ACC112 (cell line): ENCODE measurements around the gene SLC26A11.
"Not testable (repeated sequence)": the region's sequence is repeated elsewhere in the genome, so short reads cannot be mapped to it uniquely, and the experiment has no call there.

Experiments
- H2AFZ ChIP-seq: fragments of 200-600 bp; sonication (generic); one replicate; pipeline ENCODE4 v1.6.0; 2017; ENCODE audit warnings: antibody characterized with exemption, low read length; ENCODE audit not compliant: unreplicated experiment
- H3K27ac ChIP-seq: fragments of 200-600 bp; sonication (generic); 2 replicates; pipeline ENCODE4 v1.5.1; 2014; ENCODE audit warnings: low read depth, mild to moderate bottlenecking, antibody characterized with exemption, low read length, moderate library complexity
- H3K27me3 ChIP-seq: fragments of 200-600 bp; sonication (generic); 2 replicates; pipeline ENCODE4 v1.6.1; 2014; ENCODE audit warnings: mild to moderate bottlenecking, antibody characterized with exemption, low read length, moderate library complexity, mixed read lengths; ENCODE audit not compliant: insufficient read depth
- H3K36me3 ChIP-seq: fragments of 200-600 bp; sonication (generic); 2 replicates; pipeline ENCODE4 v1.6.1; 2016; ENCODE audit warnings: mild to moderate bottlenecking, antibody characterized with exemption, low read length, moderate library complexity, mixed read lengths; ENCODE audit not compliant: insufficient read depth
- H3K4me1 ChIP-seq: fragments of 200-600 bp; sonication (generic); one replicate; pipeline ENCODE4 v1.6.1; 2016; ENCODE audit warnings: low read length, mixed read lengths; ENCODE audit not compliant: insufficient read depth, unreplicated experiment, control insufficient read depth
- H3K4me3 ChIP-seq: fragments of 200-600 bp; sonication (generic); 2 replicates; pipeline ENCODE4 v1.5.1; 2014; ENCODE audit warnings: mild to moderate bottlenecking, low read depth, low read length
- H3K79me2 ChIP-seq: fragments of 200-600 bp; sonication (generic); one replicate; pipeline ENCODE4 v1.6.0; 2016; ENCODE audit warnings: low read length; ENCODE audit not compliant: control insufficient read depth, unreplicated experiment, insufficient read depth

The SLC26A11 gene

DNA sequence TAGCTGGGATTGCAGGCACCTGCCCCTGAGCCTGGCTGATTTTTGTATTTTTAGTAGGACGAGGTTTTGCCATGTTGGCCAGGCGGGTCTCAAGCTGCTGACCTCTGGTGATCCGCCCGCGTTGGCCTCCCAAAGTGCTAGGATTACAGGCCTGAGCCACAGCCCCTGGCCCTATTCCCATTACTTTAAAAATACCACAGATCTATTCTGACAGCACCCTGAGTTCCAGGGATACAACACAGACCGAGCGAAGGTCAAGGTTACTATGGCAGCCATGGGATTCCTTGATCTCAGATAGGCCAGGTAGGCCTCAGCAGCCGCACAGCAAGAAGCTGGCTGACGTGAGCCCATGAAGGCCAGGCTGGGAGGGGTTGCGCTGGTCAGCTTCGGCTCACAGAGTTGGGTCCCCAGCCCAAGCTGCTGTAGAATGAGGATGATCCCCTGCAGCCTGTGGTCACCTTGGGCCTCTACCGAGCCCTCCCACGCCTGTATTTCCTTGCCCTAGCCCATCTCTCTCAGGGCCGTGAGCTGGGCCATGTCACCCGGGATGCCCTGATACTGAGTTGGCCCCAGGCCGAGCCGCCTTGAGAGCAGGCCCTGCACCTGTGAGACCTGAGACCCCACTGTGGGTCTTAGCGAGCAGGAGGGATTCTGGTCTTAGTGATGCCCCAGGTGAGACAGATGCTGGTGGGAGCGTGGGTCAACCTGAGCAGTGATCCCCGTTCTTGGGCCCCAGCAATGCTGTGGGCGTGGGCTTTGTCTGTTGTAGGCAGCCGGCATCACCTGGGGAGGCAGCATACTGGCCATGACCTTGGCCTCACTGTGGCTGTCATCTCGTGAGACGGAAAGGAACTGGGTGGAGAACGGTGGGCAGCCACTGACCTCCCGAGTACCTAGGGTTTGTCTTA, 23.6 kb downstream of the SLC26A11 start:
- H3K4me3 ChIP-seq: no peak overlapping the region
- H3K4me1 ChIP-seq: no peaks in the 10 kb centered on the region
- no peaks in the 10 kb centered on the region for H3K27me3 ChIP-seq
- no peaks in the 10 kb centered on the region for H3K79me2 ChIP-seq
- H2AFZ ChIP-seq: no peak overlapping the region
- H3K27ac ChIP-seq: no peak overlapping the region
- H3K36me3 ChIP-seq: no peaks in the 10 kb centered on the region

DNA sequence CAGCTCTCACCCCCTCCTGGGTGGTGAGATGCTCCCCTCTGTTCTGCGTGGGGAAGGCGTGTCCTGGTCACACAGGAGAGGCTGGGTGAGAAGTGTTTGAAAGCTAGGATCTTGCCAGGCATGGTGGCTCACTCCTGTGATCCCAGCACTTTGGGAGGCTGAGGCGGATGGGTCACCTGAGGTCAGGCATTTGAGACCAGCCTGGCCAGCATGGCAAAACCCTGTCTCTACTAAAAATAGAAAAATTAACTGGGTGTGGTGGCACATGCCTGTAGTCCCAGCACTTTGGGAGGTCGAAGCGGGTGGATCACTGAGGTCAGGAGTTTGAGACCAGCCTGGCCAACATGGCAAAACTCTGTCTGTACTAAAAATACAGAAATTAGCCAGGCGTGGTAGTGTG, 24.2 kb downstream of the SLC26A11 start:
- not testable (repeated sequence) for H3K4me1 ChIP-seq, H3K4me3 ChIP-seq, H3K36me3 ChIP-seq, H3K27me3 ChIP-seq, H3K27ac ChIP-seq, H3K79me2 ChIP-seq, H2AFZ ChIP-seq

DNA sequence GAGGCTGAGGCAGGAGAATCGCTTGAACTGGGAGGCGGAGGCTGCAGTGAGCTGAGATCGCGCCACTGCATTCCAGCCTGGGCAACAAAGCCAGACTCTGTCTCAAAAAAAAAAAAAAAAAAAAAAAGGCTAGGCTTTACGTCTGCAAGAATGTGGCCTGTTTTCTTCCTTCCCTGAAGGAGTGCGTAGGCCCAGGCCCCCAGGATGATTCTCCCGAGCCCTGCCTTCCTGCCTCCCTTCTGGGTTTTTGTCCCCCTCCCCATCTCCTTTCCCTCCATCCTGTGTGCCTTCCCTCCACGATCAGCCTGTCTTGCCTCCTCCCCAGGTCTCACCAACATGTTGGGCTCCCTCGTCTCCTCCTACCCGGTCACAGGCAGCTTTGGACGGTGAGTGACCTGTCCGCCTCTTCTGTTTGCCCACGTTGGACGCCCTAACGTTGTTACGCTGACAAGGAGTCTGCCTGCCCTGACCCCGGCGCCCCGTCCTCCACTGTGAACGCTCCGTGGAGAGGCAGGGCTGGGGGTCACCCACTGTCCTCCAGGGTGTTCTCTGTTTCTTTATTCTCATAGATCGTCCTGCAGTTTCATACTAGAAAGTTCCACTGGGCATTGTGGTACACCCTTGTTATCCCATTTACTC, 24.8 kb downstream of the SLC26A11 start:
- Histone ChIP-seq H3K4me3 (no peak overlapping the region), H3K79me2 (no peaks in the 10 kb centered on the region), H2AFZ (no peak overlapping the region), H3K27ac (no peak overlapping the region), H3K27me3 (no peaks in the 10 kb centered on the region), H3K4me1 (no peaks in the 10 kb centered on the region), H3K36me3 (no peaks in the 10 kb centered on the region)

DNA sequence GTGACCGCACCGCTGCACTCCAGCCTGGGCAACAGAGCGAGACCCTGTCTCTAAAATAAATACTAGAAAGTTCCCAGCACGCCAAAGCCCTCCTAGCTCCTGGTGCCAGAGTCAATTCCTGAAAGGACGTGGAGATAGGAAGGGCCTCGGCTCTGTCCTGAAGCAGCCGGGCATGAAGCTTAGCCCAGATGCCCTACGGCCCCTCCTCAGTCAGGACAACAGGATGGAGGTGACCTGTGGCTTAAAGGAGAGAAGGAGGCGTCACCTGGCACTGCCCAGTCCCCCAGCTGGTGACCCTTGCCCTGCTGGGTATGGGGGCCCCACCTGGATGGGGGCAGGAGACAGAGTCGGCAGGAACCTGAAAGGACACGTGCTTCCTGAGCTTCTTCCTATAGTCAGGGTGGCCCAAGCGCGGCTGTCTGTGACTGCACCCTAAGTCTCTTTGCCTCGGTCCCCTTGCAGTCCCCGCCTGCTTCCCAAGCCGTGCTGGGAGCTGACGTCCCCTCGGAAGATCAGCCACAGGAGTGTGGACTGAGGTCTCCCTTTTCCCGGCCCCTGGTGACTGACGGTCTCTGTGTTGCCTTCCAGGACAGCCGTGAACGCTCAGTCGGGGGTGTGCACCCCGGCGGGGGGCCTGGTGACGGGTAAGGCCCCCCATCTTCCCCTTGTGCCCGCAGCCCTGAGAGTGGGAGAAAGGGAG, 25.5 kb downstream of the SLC26A11 start:
- H2AFZ ChIP-seq: no peak overlapping the region
- H3K4me1 ChIP-seq: no peaks in the 10 kb centered on the region
- no peak overlapping the region for H3K27ac ChIP-seq
- H3K79me2 ChIP-seq: no peaks in the 10 kb centered on the region
- no peak overlapping the region for H3K4me3 ChIP-seq
- H3K27me3 ChIP-seq: no peaks in the 10 kb centered on the region
- no peaks in the 10 kb centered on the region for H3K36me3 ChIP-seq

DNA sequence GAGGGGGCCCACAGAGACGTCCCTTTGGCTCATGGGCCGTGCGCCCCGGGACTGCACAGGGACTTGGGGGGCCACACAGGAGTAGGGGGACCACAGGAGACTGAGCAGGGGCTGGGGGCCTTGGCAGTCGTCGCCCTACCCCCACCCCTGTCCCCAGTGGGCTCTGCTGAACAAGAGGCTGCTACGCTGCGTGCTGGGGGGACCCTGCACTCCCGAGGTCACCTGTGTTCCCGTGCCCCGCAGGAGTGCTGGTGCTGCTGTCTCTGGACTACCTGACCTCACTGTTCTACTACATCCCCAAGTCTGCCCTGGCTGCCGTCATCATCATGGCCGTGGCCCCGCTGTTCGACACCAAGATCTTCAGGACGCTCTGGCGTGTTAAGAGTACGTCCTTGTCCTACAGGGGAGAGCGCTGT, 26.0 kb downstream of the SLC26A11 start:
- no peaks in the 10 kb centered on the region for H3K4me1 ChIP-seq
- no peak overlapping the region for H3K4me3 ChIP-seq
- no peaks in the 10 kb centered on the region for H3K36me3 ChIP-seq
- H3K79me2 ChIP-seq: no peaks in the 10 kb centered on the region
- no peaks in the 10 kb centered on the region for H3K27me3 ChIP-seq
- H2AFZ ChIP-seq: no peak overlapping the region
- H3K27ac ChIP-seq: no peak overlapping the region

DNA sequence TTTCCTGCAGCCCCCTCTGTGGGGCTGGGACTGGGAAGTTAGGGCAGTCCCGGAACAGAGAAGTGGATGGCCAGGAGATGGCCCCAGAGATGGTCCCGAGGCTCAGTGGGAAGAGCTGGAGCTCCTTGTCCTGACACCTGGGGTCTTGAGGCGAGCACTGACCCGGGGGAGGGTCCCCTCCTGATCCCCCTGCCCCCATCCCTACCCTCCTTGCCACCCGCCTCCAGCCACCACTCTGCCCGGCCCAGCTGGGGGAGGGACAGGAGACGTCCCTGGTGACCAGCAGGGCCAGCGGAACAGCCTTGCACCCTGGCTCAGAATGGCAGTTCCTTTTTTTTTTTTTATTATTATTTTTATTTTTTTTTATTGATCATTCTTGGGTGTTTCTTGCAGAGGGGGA, 26.5 kb downstream of the SLC26A11 start:
- H3K36me3 ChIP-seq: no peaks in the 10 kb centered on the region
- H3K27ac ChIP-seq: no peak overlapping the region

DNA sequence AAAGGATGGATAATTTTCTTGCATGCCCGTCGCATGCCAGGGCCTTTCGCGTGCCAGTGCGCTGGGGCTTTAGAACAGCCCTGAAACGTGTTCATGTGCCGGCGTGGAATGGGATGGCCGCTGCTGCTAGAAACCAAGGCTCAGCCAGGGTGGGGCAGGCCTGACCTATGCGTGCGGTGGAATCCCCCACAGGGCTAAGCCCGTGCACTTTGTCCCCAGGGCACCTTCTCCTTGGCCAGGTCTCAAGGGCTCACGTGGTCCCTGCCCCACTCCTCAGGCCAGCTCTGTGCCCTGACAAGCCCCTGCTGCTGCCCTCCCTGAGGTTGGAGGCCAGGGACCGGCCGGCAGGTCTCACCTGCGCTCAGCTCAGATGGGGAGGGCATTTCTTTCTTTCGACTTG, 27.3 kb downstream of the SLC26A11 start:
- Histone ChIP-seq H3K36me3 (no peaks in the 10 kb centered on the region), H3K27ac (no peak overlapping the region), H3K4me1 (no peaks in the 10 kb centered on the region), H2AFZ (no peak overlapping the region), H3K79me2 (no peaks in the 10 kb centered on the region), H3K27me3 (no peaks in the 10 kb centered on the region), H3K4me3 (no peak overlapping the region)

More for the DNA sequence above, 26.5 kb downstream of the SLC26A11 start:
- H3K27me3 ChIP-seq: no peaks in the 10 kb centered on the region
- no peaks in the 10 kb centered on the region for H3K79me2 ChIP-seq
- H3K4me3 ChIP-seq: no peak overlapping the region
- no peaks in the 10 kb centered on the region for H3K4me1 ChIP-seq
- no peak overlapping the region for H2AFZ ChIP-seq

DNA sequence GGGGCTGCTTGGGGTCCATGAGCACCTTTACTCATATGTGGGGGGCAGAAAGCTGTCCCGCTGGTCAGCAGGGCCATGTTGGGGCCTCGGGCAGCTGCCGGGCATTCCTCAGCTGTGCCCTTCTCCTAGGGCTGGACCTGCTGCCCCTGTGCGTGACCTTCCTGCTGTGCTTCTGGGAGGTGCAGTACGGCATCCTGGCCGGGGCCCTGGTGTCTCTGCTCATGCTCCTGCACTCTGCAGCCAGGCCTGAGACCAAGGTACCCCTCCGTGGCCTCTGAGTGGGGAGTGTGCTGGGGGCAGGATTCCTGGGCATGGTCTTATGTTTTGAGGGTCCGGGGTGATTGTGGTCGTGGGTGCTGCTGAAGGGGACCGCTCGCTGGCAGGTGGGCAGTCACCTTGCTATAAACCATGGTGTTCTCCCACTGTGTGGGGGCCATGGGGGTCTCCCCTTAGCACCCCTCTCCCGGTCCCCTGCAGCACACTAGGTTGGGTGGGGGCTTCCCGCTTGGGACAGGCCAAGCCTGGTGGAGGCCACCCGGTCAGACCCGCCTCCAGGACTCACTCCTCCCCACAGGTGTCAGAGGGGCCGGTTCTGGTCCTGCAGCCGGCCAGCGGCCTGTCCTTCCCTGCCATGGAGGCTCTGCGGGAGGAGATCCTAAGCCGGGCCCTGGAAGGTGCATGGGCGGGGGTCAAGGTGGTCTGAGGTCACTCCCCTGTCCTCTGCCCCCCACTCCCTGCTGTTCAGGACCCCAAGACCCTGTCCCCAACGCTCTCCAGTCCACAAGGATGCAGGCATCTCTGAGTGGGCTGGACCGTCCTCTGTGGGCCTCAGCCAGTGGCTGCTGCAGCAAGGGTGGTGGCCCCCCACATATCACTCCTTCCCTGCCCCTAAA, 28.0 kb downstream of the SLC26A11 start:
- Histone ChIP-seq H3K79me2 (no peaks in the 10 kb centered on the region), H3K36me3 (no peaks in the 10 kb centered on the region), H3K4me3 (no peak overlapping the region), H3K27me3 (no peaks in the 10 kb centered on the region), H3K4me1 (no peaks in the 10 kb centered on the region), H2AFZ (no peak overlapping the region), H3K27ac (no peak overlapping the region)

DNA sequence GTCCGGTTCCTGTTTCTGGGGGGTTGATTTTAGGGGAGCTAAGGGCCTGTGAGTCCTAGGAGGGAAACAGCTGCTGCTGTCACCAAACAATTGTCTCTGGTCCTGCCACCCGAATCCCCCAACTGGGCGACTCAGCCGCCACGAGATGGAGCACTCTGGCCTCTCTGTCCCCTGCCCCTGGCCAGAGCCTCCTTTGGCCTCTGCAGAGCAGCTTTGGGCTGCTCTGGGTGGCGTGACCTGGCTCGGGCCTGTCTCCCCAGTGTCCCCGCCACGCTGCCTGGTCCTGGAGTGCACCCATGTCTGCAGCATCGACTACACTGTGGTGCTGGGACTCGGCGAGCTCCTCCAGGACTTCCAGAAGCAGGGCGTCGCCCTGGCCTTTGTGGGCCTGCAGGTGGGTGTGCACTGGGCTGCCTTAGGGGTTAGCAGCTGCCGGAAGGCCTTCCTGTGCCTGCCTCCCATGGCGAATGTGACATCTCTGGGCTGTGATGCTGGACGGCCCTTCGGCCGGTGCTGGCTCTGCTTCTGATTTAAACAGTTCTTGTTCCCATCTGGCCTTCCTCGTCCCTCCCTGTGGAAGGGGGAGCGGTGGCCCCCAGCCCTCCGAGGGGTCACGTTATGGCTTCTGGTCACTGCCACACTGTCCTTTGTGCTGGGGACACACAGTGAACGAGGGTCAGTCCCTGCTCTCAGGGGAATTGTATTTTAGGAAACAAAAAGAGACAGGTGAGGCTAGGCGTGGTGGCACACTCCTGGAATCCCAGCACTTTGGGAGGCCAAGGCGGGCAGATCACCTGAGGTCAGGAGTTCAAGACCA, 28.9 kb downstream of the SLC26A11 start:
- H3K79me2 ChIP-seq: no peaks in the 10 kb centered on the region
- H3K27ac ChIP-seq: no peak overlapping the region
- H3K4me1 ChIP-seq: peaks cover 5% of the 10 kb centered on the region
- no peaks in the 10 kb centered on the region for H3K27me3 ChIP-seq
- no peak overlapping the region for H3K4me3 ChIP-seq
- no peak overlapping the region for H2AFZ ChIP-seq
- H3K36me3 ChIP-seq: no peaks in the 10 kb centered on the region
